Breast epithelium (tissue), 4 donors: ENCODE results near the gene WFIKKN1. TPM values are rescaled to one million over a fixed set of nuclear protein-coding genes. Genes with fewer than 3 reads are reported as not detected.
A peak's percentile ranks its signal among the peaks of the same experiment; 100 is the strongest.

ENCODE experiments used
- DNase-seq, 2 donors: peaks; one replicate each; pipeline ENCODE4 v3.0.0-alpha.2; 2019; ENCODE audit warnings: low spot score in 2 of 2
- H3K27ac ChIP-seq, 2 donors: fragments of 200-600 bp; sonication (generic) in 1 of 2; one replicate each; pipeline ENCODE4 v1.5.1; 2016 to 2019; ENCODE audit warnings: mild to moderate bottlenecking in 1 of 2
- H3K27me3 ChIP-seq, 2 donors: fragments of 200-600 bp; sonication (generic) in 1 of 2; one replicate each; pipeline versions ENCODE4 v1.5.1 to v1.6.0; 2017 to 2019; ENCODE audit warnings: control low read depth in 1 of 2, mild to moderate bottlenecking in 1 of 2
- H3K36me3 ChIP-seq: fragments of 200-600 bp; one replicate; pipeline ENCODE4 v1.5.1; 2019
- H3K4me1 ChIP-seq, 2 donors: fragments of 200-600 bp; sonication (generic); one replicate each; pipeline ENCODE4 v1.5.1; 2016 to 2019; ENCODE audit warnings: control low read depth in 1 of 2
- H3K4me3 ChIP-seq, 3 donors: fragments of 200-600 bp; sonication (generic); 1 replicate in 2 of 3; 2 replicates in 1 of 3; pipeline ENCODE4 v1.5.1; 2016 to 2019; ENCODE audit warnings: mild to moderate bottlenecking in 3 of 3, moderate library complexity in 2 of 3
- H3K9me3 ChIP-seq, 2 donors: fragments of 200-600 bp; sonication (generic) in 1 of 2; one replicate each; pipeline ENCODE4 v1.5.1; 2016 to 2019; ENCODE audit warnings: control low read depth in 1 of 2
- POLR2A ChIP-seq: fragments of 450-650 bp; IDR thresholded peaks from one replicate; pipeline ENCODE4 v1.6.1; 2016; ENCODE audit warnings: antibody characterized with exemption, mild to moderate bottlenecking, moderate library complexity
- POLR2AphosphoS5 ChIP-seq, 3 donors: sonication (generic); formaldehyde crosslinking; IDR thresholded peaks; one replicate each; pipeline ENCODE4 v1.6.1; 2017; ENCODE audit warnings: antibody characterized with exemption in 3 of 3
- intact Hi-C: fragments of 100-400 bp; cut with DNase I; formaldehyde crosslinking; loops from one replicate; pipeline ENCODE4 v1.15.1; 2023; ENCODE audit warnings: low total_unique reads
- total RNA-seq, 3 donors: library from RNA; depleted of rRNA; stranded (reverse); fragments of >200 nt; gene quantifications; one replicate each; pipeline ENCODE4 v1.1.0, GENCODE V29; 2016
- TF ChIP-seq, protein P1 (sequence below), 3 donors: fragments of 450-650 bp; IDR thresholded peaks; one replicate each; pipeline ENCODE4 v1.5.1; 2016 to 2017; ENCODE audit warnings: antibody characterized with exemption in 3 of 3, mild to moderate bottlenecking in 3 of 3, moderate library complexity in 3 of 3

WFIKKN1 gene
- total RNA-seq, 3 donors from 2014 or later: 0.66 to 0.73 TPM; not detected in 1

DNA sequence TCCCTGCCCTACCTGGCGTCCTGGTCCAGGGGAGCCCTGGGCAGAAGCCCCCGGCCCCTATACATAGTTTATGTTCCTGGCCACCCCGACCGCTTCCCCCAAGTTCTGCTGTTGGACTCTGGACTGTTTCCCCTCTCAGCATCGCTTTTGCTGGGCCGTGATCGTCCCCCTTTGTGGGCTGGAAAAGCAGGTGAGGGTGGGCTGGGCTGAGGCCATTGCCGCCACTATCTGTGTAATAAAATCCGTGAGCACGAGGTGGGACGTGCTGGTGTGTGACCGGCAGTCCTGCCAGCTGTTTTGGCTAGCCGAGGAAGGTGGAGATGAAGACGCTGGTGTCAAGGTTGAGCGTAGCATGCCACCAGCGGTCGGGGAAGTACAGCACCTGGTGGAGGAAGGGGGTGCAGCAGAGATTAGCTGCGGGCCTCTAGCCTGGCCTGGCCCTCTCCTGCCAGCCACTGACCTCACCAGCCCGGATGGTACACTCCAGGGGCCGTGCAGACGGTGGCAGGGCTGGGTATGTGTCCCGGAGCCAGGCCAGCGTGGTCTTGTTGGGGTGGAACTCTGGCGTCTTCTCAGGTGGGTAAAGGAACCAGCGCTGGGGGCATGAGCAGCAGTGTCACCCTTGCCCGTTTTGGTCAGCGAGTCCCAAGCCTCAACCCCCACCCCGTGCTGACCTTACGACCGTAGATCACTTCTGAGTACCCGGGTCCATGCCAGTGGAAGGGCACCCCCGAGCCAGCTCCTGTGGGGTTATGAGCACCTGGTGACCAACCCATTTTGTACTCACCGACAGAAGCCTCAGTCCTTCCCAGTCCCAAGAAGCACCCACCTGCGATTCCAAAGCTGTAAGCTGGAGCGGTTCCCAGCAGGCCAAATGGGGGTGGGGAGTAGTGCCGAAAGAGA lies 52.0 kb downstream of the WFIKKN1 start:
- intact Hi-C loops: no loop called here
- Histone ChIP-seq H3K4me1 (peaks cover 17 to 37% of the 10 kb centered on the region in 2 donors), H3K27ac (no peak overlapping the region), H3K9me3 (no peaks in the 10 kb centered on the region), H3K4me3 (peak overlapping the region in 2 of 3 donors; percentile 76 to 90), H3K36me3 (no peaks in the 10 kb centered on the region), H3K27me3 (no peaks in the 10 kb centered on the region)
- DNase-seq: no peak
- TF ChIP-seq POLR2A (no peak), POLR2AphosphoS5 (IDR thresholded peaks at IDR 0.05) (no peak)
- TF ChIP-seq, protein P1, sequence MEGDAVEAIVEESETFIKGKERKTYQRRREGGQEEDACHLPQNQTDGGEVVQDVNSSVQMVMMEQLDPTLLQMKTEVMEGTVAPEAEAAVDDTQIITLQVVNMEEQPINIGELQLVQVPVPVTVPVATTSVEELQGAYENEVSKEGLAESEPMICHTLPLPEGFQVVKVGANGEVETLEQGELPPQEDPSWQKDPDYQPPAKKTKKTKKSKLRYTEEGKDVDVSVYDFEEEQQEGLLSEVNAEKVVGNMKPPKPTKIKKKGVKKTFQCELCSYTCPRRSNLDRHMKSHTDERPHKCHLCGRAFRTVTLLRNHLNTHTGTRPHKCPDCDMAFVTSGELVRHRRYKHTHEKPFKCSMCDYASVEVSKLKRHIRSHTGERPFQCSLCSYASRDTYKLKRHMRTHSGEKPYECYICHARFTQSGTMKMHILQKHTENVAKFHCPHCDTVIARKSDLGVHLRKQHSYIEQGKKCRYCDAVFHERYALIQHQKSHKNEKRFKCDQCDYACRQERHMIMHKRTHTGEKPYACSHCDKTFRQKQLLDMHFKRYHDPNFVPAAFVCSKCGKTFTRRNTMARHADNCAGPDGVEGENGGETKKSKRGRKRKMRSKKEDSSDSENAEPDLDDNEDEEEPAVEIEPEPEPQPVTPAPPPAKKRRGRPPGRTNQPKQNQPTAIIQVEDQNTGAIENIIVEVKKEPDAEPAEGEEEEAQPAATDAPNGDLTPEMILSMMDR (IDR thresholded peaks at IDR 0.05): no peak

DNA sequence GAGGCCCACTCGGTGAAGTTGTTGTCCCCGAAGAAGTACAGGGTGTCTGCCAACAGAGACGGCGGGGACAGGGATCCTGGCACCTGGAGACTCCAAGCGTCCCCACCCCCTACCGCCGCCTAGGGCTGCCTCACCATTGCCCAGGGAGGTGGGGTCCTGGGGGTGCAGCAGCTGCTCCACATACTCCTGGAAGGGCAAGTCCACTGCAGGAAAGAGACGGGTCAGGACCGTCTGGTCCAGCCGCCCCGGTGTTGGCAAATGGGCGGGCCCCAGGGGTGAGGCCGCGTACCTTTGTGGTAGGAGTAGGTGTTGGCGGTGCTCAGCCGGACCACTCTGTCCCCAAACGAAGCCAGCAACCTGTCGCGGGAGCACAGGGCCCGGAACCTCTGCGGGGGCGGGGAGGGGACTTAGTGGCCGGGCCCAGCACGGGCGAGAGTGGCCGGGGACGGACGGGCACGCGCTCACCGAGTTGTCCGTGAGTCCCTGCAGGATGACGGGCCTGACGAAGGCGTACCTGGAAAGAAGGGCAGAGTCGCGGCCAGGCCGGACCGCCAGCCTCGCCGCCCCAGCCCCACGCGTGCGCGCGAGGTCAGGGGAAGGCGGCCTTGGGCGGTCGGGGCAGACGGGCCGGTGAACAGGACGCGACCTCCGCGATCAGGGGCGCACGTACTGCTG lies 52.7 kb downstream of the WFIKKN1 start:
- Histone ChIP-seq H3K36me3 (no peaks in the 10 kb centered on the region), H3K9me3 (no peaks in the 10 kb centered on the region), H3K27ac (peak overlapping the region; percentile 79 to 93), H3K4me3 (peak overlapping the region; percentile 62 to 90 (median 76)), H3K4me1 (peaks cover 17 to 37% of the 10 kb centered on the region in 2 donors), H3K27me3 (no peaks in the 10 kb centered on the region)
- intact Hi-C loops: no loop called here
- no peak for DNase-seq
- TF ChIP-seq POLR2AphosphoS5 (IDR thresholded peaks at IDR 0.05) (no peak), POLR2A (no peak)
- TF ChIP-seq, protein P1 (IDR thresholded peaks at IDR 0.05): no peak

Other genes starting within 250 kb of the WFIKKN1 start
- gene PGAP6, start 249.0 kb upstream of the WFIKKN1 start, total RNA-seq: 10 to 100 TPM; 24.5 to 49.5 (median 36.7) TPM
- gene NME4, start 233.8 kb upstream of the WFIKKN1 start, total RNA-seq: 100 to 1,000 TPM in 1 of 3 donors, 10 to 100 TPM in 2; 46.5 to 118 (median 78.0) TPM
- gene DECR2, start 229.1 kb upstream of the WFIKKN1 start, total RNA-seq: 10 to 100 TPM; 19.4 to 30.5 (median 28.7) TPM
- gene RAB11FIP3, start 205.3 kb upstream of the WFIKKN1 start, total RNA-seq: 10 to 100 TPM; 22.0 to 44.6 (median 24.5) TPM
- 10 to 100 TPM; 15.4 to 27.2 (median 15.5) TPM for gene CAPN15, start 103.3 kb upstream of the WFIKKN1 start, total RNA-seq
- not detected for gene PRR35, start 70.6 kb upstream of the WFIKKN1 start, total RNA-seq
- gene NHLRC4, start 64.0 kb upstream of the WFIKKN1 start, total RNA-seq: 1 to 10 TPM in 1 of 3 donors, under 1 TPM in 2; 0.32 to 1.9 (median 0.66) TPM
- 10 to 100 TPM; 22.2 to 36.1 (median 31.9) TPM for gene PIGQ, start 61.0 kb upstream of the WFIKKN1 start, total RNA-seq
- gene RAB40C, start 40.9 kb upstream of the WFIKKN1 start, total RNA-seq: 10 to 100 TPM; 17.6 to 29.1 (median 20.6) TPM
- gene METTL26, start 5.3 kb downstream of the WFIKKN1 start, total RNA-seq: 100 to 1,000 TPM; 108 to 136 (median 130) TPM
- 10 to 100 TPM; 26.8 to 39.7 (median 34.9) TPM for gene MCRIP2, start 10.8 kb downstream of the WFIKKN1 start, total RNA-seq
- gene WDR90, start 18.4 kb downstream of the WFIKKN1 start, total RNA-seq: 10 to 100 TPM in 2 of 3 donors, 1 to 10 TPM in 1; 9.6 to 26.9 (median 22.7) TPM
- 10 to 100 TPM; 39.4 to 90.8 (median 66.9) TPM for gene RHOT2, start 37.1 kb downstream of the WFIKKN1 start, total RNA-seq
- 1 to 10 TPM in 2 of 3 donors, under 1 TPM in 1; 0.48 to 2.3 (median 1.0) TPM for gene RHBDL1, start 44.7 kb downstream of the WFIKKN1 start, total RNA-seq
- 100 to 1,000 TPM; 127 to 184 (median 175) TPM for gene STUB1, start 49.4 kb downstream of the WFIKKN1 start, total RNA-seq
- 10 to 100 TPM; 67.2 to 83.4 (median 67.5) TPM for gene JMJD8, start 53.3 kb downstream of the WFIKKN1 start, total RNA-seq
- 1 to 10 TPM; 7.2 to 9.2 (median 8.8) TPM for gene WDR24, start 59.4 kb downstream of the WFIKKN1 start, total RNA-seq
- 1 to 10 TPM in 2 of 3 donors, not detected in 1; 2.6 to 4.2 TPM for gene FBXL16, start 74.8 kb downstream of the WFIKKN1 start, total RNA-seq
- 10 to 100 TPM; 23.6 to 30.2 (median 24.3) TPM for gene METRN, start 84.1 kb downstream of the WFIKKN1 start, total RNA-seq
- gene ANTKMT, start 90.2 kb downstream of the WFIKKN1 start, total RNA-seq: 10 to 100 TPM; 29.9 to 35.7 (median 30.4) TPM
- gene CCDC78, start 95.5 kb downstream of the WFIKKN1 start, total RNA-seq: 1 to 10 TPM in 2 of 3 donors, under 1 TPM in 1; 0.48 to 2.9 (median 2.6) TPM
- 1 to 10 TPM; 4.3 to 7.5 (median 5.1) TPM for gene HAGHL, start 96.1 kb downstream of the WFIKKN1 start, total RNA-seq
- 10 to 100 TPM; 23.0 to 43.2 (median 41.6) TPM for gene CIAO3, start 110.0 kb downstream of the WFIKKN1 start, total RNA-seq
- 10 to 100 TPM in 1 of 3 donors, not detected in 2; 49.2 TPM for gene MSLN, start 129.7 kb downstream of the WFIKKN1 start, total RNA-seq
- gene RPUSD1, start 157.4 kb downstream of the WFIKKN1 start, total RNA-seq: 10 to 100 TPM; 13.1 to 18.4 (median 16.1) TPM
- 10 to 100 TPM; 12.6 to 15.5 (median 13.1) TPM for gene CHTF18, start 157.6 kb downstream of the WFIKKN1 start, total RNA-seq
- gene GNG13, start 169.7 kb downstream of the WFIKKN1 start, total RNA-seq: not detected